SK-N-SH (cell line): ENCODE results near the gene GALE.

ENCODE experiments used
- CTCF ChIP-seq: fragments of 200-600 bp; sonication (generic); IDR thresholded peaks from 2 replicates; pipeline ENCODE4 v1.6.1; 2017; ENCODE audit warnings: antibody characterized with exemption, mild to moderate bottlenecking, moderate library complexity
- PBX3 ChIP-seq: IDR thresholded peaks from 2 replicates; pipeline ENCODE4; 2012
- RCOR1 ChIP-seq: fragments of 150-350 bp; IDR thresholded peaks from 2 replicates; pipeline ENCODE4 v1.6.1; 2017; ENCODE audit warnings: antibody characterized with exemption, low read length
- SMC3 ChIP-seq: IDR thresholded peaks from 2 replicates; pipeline ENCODE4 v1.6.1; 2012; ENCODE audit warnings: low read depth, low read length, improper control_type of control experiment

DNA sequence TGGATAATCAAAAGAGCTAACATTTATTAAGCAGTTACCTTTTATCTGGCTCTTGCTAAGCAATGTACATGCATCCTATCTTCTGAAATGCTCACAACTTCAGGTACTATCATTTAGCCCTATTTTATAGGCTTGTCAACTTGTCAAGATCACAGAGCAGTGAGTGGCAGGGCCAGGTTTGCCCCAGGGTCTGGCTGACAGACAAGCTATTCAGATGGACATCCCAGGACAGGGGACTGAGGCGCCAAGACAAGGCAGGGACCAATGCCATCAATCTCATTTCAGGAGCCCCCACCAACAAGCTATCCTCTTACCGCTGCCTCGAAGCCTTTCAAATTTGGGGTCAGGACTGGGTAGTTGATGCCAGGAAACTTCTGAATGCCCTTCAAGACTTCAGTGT is 15.8 kb upstream of the GALE start:
- TF ChIP-seq RCOR1 (no peak), PBX3 (no peak), CTCF (no peak), SMC3 (no peak)
